ENCODE data around the gene CUBN. TPM values are rescaled to one million over a fixed set of nuclear protein-coding genes. Genes with fewer than 3 reads are reported as not detected.

CUBN gene
- total RNA-seq, 2 experiments from 2014 or later: 7.9 to 9.2 TPM

- Mint-ChIP-seq H3K27ac (no peak overlapping the region), H3K36me3 (ENCODE audit: low read depth) (peaks cover 51% of the 10 kb centered on the region), H3K4me3 (no peak overlapping the region), H3K4me1 (ENCODE audit: low read depth) (peaks cover 42% of the 10 kb centered on the region), H3K27me3 (no peaks in the 10 kb centered on the region), H3K9me3 (no peaks in the 10 kb centered on the region)
- Histone ChIP-seq H3K27me3 (ENCODE audit: control insufficient read depth in 1 of 2, insufficient read depth in 2 of 2, low read length in 2 of 2) (no peaks in the 10 kb centered on the region), H3K27ac (ENCODE audit: low read depth in 1 of 2, low read length in 2 of 2) (no peak overlapping the region), H3K4me3 (ENCODE audit: low read length) (no peak overlapping the region), H3K4me1 (ENCODE audit: insufficient read depth, low read length) (no peaks in the 10 kb centered on the region), H3K9me3 (ENCODE audit: control insufficient read depth in 1 of 2, insufficient read depth in 1 of 2, low read length in 2 of 2) (no peaks in the 10 kb centered on the region), H3K36me3 (ENCODE audit: insufficient read depth, low read length) (no peaks in the 10 kb centered on the region)
- ChIA-PET POLR2A (no interaction called here), CTCF (no interaction called here)
- ATAC-seq (ENCODE audit: poor library complexity) (no peak), DNase-seq (no peak)
- no peak for TF ChIP-seq CTCF (IDR thresholded peaks at IDR 0.05)
- intact Hi-C loops (cut with DNase I, micrococcal nuclease): no loop called here
These were observed 63.6 kb downstream of the CUBN start for GRCh38 chr10:17066000-17066399.

GRCh38 chr10:17065273-17065672, 64.3 kb downstream of the CUBN start:
- Histone ChIP-seq H3K27me3 (ENCODE audit: control insufficient read depth in 1 of 2, insufficient read depth in 2 of 2, low read length in 2 of 2) (no peaks in the 10 kb centered on the region), H3K9me3 (ENCODE audit: control insufficient read depth in 1 of 2, insufficient read depth in 1 of 2, low read length in 2 of 2) (no peaks in the 10 kb centered on the region), H3K4me1 (ENCODE audit: insufficient read depth, low read length) (no peaks in the 10 kb centered on the region), H3K4me3 (ENCODE audit: low read length) (no peak overlapping the region), H3K27ac (ENCODE audit: low read depth in 1 of 2, low read length in 2 of 2) (no peak overlapping the region), H3K36me3 (ENCODE audit: insufficient read depth, low read length) (no peaks in the 10 kb centered on the region)
- POLR2A ChIA-PET: no interaction called here
- Mint-ChIP-seq H3K4me1 (ENCODE audit: low read depth) (peaks cover 42% of the 10 kb centered on the region), H3K4me3 (no peak overlapping the region), H3K27me3 (no peaks in the 10 kb centered on the region), H3K27ac (no peak overlapping the region), H3K36me3 (ENCODE audit: low read depth) (peaks cover 44% of the 10 kb centered on the region), H3K9me3 (no peaks in the 10 kb centered on the region)
- no peak for TF ChIP-seq CTCF (IDR thresholded peaks at IDR 0.05)
- ATAC-seq (ENCODE audit: poor library complexity): no peak
- DNase-seq: no peak
- intact Hi-C loops (cut with DNase I, micrococcal nuclease): no loop called here
- CTCF ChIA-PET: no interaction called here

GRCh38 chr10:17064435-17064834, 65.2 kb downstream of the CUBN start:
- DNase-seq (no peak), ATAC-seq (ENCODE audit: poor library complexity) (no peak)
- H3K27ac ChIP-seq (ENCODE audit: low read depth in 1 of 2, low read length in 2 of 2): no peak overlapping the region
- Mint-ChIP-seq H3K36me3 (ENCODE audit: low read depth) (peaks cover 37% of the 10 kb centered on the region), H3K27me3 (no peaks in the 10 kb centered on the region), H3K4me1 (ENCODE audit: low read depth) (peaks cover 42% of the 10 kb centered on the region), H3K9me3 (no peaks in the 10 kb centered on the region), H3K4me3 (no peak overlapping the region), H3K27ac (no peak overlapping the region)
- H3K36me3 ChIP-seq (ENCODE audit: insufficient read depth, low read length): no peaks in the 10 kb centered on the region
- no peak overlapping the region for H3K4me3 ChIP-seq (ENCODE audit: low read length)
- POLR2A ChIA-PET: no interaction called here
- no peaks in the 10 kb centered on the region for H3K27me3 ChIP-seq (ENCODE audit: control insufficient read depth in 1 of 2, insufficient read depth in 2 of 2, low read length in 2 of 2)
- H3K4me1 ChIP-seq (ENCODE audit: insufficient read depth, low read length): no peaks in the 10 kb centered on the region
- TF ChIP-seq CTCF (IDR thresholded peaks at IDR 0.05): no peak
- no peaks in the 10 kb centered on the region for H3K9me3 ChIP-seq (ENCODE audit: control insufficient read depth in 1 of 2, insufficient read depth in 1 of 2, low read length in 2 of 2)
- intact Hi-C loops (cut with DNase I, micrococcal nuclease): no loop called here
- CTCF ChIA-PET: no interaction called here

Data from CD4-positive, alpha-beta T cell (primary cell).